ENCODE results near the gene NRCAM.
A peak's percentile ranks its signal among the peaks of the same experiment; 100 is the strongest.

Gene NRCAM

DNA sequence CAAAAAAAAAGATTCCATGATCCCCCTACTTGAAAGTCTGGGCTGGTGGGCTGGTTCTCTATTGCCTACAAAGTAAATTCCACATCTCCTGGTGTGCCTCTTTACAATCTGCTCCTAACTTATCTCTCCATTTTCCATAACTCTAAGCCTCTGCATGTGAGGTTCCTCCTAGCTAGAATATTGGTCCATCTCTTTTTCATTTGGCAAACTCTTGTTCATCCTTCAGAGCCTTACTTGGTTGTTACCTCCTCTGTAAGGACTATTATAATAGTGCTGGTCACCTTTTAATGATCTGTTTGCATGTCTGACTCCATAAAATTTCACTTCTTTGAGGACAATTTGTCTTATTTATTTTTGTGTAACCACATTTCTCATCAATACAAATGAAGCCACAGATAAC, 1.6 kb upstream of the NRCAM start:
- no peak for DNase-seq

DNA sequence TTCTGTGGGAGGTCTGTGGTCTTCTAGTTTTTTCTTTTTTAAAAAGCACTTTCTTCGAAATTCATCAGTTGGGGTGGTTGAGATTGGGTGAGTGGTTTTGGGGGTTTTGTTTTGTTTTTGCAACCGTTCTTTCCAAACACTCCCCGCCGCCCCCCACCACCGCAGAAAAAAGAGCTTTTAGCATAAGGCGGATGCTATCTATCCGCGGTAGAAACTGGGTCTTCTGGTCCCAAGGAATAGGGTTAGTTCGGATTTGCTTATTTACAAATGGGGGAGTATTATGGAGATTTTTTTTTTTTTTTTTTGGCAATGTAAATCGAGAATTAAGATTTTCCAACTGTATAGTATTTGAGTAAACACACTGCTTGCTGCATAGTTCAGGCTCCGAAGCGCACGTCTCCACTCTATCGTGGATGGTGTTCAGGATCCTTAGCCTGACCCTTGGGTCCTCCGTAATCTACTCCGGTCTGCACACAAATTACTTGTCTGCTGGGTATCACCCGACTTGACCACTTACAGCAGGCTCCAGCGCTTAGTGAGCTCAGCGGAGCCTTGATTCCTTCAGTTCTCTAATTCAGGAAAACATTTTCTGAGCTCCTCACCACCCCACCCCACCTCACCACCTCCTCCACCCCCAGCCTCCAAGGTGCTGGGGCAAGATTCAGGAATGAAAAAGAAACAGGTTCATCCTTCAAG, 757 bp upstream of the NRCAM start:
- no peak for DNase-seq

DNA sequence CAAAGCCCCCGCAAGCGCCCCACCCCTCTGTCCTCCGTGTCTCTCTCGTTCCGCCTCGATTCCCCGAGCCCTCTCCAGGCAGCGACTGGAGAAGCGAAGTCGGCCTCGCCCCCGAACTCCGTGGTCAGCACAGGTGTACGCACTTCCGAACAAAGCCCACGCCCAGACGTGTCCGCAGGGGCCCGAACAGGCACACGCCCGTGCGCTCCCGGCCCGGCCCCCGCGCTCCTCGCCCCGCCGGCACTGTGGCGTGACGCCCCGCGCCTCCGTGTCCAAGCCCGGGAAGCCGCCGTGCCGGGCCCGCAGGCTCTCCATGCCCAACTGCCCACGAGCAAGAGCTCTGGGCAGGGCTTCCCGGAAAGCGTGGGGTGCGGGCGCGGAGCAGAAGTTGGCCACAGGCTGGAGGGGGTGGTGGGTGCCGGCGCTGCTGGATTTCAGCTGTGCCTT, 662 bp downstream of the NRCAM start:
- no peak for DNase-seq

DNA sequence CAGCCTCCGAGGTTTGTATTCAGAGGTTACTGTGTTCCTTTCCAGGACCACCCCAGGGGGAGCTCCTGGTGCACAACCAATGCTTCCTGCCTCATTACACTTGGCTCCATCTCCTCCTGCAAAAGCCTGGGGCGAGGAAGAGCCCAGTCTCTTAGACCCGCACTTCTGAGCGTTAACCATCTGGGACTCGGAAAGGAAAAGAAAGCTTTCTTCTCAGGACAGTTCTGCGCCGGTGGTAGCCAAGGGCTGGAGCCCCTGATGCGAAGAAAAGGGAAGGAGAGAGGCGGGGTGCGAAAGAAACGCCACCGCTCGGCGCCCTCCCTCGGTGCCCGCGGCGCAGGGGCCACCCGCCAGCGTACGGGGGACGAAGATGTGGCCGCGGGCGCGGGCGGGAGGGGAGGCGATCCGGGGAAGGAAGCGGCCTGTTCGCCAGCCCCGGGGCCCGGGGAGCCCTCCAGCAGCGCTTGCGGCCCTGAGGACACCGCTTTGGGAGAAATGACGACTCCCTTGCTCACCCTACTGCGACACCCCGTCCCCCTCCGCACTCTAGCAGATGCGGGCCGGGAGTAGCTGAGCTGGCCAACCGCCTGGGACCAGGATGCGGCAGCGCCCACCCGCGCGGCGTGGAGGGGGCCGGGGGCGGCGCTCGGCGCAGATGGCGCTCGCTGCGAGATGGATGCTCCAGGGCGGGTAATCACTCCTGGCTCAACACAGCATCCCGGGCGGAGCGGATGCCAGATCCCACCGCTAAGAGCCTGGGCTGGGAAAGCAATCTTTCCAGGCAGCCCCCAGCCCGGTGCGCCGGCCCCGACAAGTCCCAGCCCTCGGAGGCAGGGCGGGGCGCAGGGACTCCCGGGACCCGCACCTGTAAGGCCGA, 1.3 kb downstream of the NRCAM start:
- DNase-seq, result peak; percentile 2

DNA sequence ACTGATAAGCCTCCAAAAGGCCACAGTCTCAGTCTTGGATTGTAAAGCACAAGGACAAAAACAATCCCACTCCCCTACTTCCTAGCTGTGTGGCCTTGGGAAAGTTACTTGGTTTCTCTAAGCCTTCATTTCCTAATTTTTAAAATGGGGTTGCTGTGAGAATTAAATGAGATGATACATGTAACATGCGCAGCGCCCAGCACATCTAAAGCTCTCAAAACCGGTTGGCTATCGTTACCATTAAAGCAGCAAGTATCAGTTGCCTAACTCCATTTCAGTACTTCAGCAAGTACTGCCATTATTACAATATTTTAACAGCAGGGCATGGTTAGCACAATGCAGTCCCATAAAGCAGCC, 1.9 kb downstream of the NRCAM start:
- DNase-seq, result no peak

DNA sequence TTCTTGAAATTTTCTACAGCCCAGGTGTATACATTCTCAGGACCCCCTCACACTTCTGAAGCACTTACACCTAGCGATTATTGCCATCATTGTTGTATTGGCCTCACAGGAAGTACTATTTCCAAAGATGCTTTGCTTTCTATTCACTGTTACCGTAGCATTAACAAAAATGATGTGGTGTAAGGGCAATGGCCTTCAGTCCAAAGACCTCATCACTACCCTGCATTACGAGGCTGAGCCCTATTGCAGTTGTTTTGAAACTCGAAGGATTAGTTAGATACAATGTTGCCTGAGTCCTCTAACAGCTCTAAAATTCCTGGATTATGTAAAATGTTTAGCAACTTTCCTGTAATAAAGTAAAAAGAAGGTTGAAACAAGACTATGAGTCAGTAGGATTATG, 2.9 kb downstream of the NRCAM start:
- DNase-seq, result no peak

DNA sequence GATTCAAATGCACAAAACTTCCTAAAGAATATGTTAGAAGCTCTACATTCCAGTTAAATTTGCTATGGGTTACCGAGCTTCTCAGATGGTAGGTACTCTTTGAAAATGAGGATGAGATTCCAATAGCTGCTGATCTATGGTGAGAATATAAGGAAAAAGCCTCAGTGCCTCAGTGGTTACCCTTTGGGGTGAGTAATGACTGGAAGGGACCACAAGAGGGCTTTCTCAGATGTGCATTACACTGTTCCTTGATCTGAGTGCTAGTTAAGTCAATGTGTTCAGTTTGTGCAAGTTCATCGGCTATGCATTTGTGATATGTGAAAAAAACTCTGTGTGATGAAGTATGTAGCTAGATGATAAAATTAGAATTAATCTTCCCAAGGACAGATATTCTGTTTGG, 3.5 kb downstream of the NRCAM start:
- no peak for DNase-seq

GRCh38 chr7:108451296-108451848, 4.9 kb downstream of the NRCAM start:
- no peak for DNase-seq

GRCh38 chr7:108450160-108450559, 6.1 kb downstream of the NRCAM start:
- no peak for DNase-seq

DNA sequence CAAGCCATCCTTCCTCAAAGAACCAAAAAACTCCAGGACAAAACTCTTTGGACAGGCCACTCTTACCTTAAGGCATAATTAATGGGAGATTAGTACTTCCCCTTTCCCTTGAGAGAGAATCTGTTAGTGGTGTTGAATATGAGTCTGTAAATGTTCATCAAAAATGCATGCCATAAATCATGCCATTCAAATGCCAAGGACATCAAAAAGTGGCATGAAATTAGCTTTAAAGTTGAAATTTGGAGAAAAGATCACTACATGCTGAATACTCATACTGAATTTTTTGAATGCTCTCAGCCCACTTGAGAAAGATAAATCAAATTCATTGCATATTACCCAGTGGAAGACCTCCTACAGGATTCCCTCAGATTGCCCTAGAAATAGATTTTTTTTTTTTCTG, 6.7 kb downstream of the NRCAM start:
- no peak for DNase-seq

GRCh38 chr7:108448584-108449505, 7.4 kb downstream of the NRCAM start:
- DNase-seq, result no peak

- no peak for DNase-seq
Observed at GRCh38 chr7:108442039-108442568, 14.1 kb downstream of the NRCAM start.

DNA sequence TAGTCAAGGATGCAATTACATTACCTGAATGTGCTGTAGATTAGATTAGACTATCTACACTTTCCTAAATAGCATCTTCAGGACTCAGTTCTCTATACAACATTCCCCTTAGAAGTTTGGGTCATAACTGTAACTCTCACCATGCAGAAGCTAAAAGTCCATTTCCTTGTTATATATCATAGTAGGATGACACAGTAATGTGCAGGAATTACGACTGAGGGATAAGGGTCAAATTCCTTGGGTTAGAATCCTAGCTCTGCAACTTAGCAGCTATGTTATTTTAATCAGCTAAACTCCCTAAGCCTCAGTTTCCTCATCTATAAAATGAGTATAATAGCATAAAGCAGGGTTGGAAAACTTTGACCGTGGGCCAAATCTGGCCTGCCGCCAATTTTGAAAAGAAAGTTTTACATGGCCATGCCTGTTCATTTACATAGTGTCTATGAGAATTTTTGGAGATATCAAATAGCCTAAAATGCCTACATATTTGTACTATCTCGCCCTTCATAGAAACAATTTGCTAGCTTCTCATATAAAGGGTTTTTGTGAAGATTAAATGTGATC, 14.8 kb downstream of the NRCAM start:
- DNase-seq, result no peak

- DNase-seq, result no peak
Observed at GRCh38 chr7:108440613-108441012, 15.6 kb downstream of the NRCAM start.

DNA sequence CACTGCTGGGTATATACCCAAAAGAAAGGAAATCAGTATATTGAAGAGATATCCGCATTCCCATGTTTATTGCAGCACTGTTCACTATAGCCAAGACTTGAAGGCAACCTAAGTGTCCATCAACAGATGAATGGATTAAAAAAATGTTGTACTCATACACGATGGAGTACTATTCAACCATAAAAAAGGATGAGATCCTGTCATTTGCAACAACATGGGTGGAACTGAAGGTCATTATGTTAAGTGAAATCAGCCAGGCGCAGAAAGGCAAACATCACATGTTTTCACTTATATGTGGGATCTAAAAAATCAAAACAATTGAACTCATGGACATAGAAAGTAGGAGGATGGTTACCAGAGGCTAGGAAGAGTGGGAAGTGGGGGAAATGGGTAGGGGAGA, 19.3 kb downstream of the NRCAM start:
- no peak for DNase-seq

DNA sequence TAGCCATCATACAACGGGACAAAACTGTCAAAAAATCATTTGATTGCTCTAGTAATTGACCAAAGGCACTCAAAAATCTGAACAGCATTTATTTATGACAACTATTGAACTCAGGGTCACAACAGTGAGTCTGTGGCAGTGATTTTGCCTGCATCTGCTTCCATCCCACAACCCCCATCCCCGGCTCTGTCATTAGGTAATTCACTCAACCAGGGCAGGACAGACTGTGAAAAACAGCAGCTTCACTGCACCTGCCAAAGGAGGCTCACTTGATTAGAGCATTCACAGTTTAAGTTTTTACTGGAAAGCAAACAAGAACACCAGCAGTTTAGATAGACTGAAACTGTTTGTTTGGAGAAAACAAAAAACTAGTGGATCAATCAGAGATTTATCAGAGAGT, 22.2 kb downstream of the NRCAM start:
- no peak for DNase-seq

- no peak for DNase-seq
Observed at GRCh38 chr7:108431099-108431498, 25.1 kb downstream of the NRCAM start.

DNA sequence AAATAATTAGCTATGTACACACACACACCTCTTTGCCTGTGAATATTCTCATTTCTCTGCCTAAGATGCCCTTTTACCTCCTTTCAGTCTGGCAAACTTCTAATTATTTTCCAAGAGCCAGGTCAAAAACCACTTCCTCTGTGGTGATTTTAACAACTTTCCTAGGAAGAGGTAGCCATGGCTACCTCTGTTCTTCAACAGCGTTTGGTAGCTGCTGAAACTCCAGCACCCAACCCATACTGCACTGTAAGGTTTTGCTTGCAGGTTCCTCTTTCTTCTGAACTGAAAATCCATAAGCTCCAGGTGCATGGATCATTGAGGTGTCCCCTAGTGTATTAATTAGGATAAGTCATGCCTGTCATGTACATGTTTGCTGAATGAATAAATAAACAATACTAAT, 25.6 kb downstream of the NRCAM start:
- DNase-seq, result no peak

GRCh38 chr7:108427766-108428165, 28.5 kb downstream of the NRCAM start:
- DNase-seq, result no peak

- no peak for DNase-seq
Observed at GRCh38 chr7:108425714-108426275, 30.4 kb downstream of the NRCAM start.

DNA sequence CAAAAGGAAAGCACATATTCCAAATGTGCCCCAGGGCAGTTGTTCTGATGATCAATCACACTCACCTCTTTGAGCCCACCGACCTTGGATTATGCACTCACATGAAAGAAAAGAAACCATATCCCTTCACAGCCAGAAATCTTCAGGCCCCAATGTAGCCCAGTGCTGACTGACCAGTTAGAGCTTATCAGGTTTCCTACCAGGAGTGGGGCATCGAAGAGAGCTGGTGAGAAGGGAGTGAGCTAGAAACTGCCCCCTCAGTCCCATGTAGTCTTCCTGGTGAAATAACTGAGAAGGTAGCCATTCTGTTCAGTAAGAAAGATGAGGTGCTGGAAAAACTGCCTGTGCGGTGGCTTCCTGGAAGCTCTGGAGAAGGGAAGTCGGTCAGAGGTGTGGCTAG, 32.2 kb downstream of the NRCAM start:
- DNase-seq, result no peak

All from CD4-positive, alpha-beta T cell treated with Interleukin-6 for 4 hours (primary cell).